Stimulated activated CD8-positive, alpha-beta memory T cell treated with anti-CD3 and anti-CD28 coated beads, Interleukin-7, amount 100 ng/mL, for 1 hour (primary cell): ENCODE measurements around the gene HNRNPC.
"Not testable (repeated sequence)": the region's sequence is repeated elsewhere in the genome, so short reads cannot be mapped to it uniquely, and the experiment has no call there.

Experiments
- DNase-seq, 2 donors: peaks; one replicate each; pipeline ENCODE4 v3.0.0-alpha.2; 2020; ENCODE audit warnings: low read depth in 2 of 2

Gene HNRNPC

DNA sequence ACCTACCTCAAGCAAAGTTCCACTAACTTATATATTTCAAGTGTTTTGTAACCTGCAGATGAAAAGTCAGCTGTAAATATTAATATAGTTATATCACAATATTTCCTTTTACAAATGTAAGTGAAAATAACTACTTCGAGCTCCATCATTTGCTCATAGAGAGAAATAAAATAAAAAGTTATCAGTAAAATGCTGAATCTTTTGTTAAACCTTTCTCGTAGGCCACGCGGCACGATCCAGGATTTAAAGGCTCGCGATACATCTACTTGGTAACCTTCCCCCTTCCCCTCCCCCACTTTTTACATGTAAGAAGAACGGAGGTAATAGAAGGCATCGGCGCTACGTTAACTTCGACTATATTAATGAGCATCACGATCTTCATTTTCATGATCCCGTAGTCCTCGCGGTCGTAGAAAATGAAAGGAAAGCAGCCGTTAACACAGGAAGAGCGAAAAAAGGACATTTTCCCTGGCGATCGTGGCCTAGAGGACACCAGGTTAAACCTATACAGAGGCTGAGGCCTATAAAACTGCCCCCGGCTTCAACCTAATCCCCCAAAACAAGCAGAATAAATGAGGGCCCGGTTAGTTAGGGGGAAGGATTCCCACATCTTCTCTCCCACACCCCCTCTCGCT lies 508 bp downstream of the HNRNPC start:
- DNase-seq: no peak

DNA sequence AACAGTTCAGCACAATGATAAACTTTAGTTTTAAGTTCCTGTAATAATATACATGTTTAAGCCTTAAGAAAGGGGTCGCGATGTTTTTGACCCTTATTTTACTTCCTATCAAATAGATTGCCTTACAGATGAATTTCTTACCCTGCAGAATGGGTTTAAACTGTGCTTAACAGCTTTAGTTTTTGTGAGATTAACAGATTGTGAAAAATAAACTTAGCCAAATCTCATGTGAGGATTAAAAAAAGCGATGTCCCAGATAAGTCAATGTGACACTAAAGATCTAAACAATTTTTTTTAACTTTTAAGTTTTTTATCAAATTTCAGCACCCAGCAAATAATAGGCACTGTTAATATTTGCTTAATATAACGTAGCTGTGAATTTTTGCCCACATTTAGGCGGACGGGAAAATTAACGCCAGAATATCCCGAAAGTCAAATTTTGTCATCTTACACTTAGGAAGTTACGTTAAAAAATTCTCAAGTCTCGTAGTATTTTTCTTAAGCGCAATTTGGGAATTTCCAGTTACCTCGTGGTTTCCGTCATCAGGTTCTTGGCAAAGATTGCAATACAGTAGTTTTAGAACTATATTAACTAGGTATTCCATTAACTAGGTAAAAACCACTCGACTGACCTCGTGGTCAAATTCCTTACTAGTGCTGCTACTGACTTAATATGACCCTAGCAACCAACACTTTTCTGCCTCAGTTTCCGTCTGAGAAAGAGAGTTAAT lies 1.2 kb downstream of the HNRNPC start:
- DNase-seq: no peak

DNA sequence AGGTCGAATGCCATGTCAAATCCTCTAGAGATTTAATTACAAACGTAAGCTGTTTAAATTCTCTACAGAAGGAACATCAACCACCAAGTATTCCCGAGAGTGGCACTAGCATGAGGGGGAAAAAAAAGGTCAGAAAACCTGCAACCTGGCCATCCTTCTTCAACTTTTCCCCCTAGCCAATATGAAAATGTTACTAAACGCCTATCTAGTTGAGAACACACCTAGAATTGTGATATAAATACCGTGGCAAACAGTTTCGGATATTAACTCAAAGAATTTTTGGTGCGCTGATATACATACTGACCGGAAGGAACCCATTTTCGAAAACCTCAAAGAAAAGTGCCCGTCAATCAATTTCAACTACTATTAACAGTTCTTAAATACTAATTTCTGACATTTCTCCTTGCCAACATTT lies 1.8 kb downstream of the HNRNPC start:
- no peak for DNase-seq

DNA sequence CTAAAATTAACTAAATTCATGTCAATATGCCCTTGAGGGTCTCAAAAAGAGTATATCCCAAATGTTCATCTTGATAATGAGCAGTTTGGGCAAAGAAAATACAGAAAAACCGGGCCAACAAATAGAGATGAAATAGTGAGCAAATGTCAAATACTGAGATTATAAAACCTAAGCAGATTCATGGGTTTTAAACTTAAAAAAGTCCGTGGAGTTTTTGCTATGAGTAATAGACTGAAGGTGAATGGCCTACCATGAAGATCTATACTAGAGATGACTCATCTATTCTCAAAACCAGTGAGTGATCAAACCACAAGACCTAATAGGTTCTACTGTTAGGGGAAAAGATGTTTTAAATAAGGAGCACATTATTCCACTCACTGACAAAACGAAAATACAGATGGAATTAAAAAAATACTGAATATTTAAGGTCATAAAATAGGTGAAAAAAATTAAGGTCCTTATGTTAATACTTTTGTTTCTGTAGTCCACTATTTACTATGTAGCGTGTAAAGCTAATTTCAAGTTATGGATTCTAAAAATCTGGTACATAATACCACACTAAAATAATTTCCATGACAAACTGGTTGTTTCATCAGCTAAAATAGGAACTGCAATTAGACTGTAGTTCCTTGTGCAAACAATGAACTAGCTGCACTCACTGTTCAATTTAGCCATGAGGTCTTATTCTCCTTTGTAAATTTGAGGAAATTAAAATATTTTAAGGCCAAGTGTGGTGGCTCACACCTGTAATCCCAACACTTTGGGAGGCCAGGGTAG lies 5.0 kb downstream of the HNRNPC start:
- no peak for DNase-seq

DNA sequence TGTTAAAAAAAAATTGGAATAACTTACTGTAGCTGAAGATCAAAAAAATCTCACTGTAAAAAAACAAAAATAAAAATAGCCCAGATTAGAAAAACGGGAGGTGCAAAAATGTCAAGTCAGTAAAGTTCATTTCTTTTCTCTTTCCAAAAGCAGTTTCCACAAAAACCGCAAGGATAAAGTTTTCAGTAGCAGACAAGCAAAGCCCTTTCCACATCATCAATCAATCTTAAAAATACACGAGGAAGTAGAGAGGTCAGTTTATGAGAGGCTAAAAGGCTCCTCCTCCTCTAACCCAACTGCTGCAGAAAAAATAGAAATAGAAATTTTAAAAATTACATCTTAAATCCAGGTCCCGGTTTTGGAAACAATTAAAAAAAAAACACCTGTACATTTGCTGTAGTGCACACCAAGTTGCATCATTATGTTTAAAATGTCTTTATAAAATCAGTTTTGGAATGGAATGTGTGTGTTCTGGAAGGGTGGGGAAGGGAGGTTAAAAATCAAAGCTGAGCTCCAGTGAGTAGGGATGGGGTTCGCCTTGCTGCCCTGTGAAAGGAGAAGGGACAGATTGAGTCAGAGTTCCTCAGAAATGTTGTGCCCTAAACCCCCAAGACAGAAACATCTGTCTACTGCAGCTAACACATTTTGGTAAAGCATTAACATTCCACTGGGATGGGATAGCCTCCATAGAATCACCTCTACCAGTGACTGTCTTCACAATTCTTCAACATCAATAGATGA lies 5.8 kb downstream of the HNRNPC start:
- DNase-seq: no peak

DNA sequence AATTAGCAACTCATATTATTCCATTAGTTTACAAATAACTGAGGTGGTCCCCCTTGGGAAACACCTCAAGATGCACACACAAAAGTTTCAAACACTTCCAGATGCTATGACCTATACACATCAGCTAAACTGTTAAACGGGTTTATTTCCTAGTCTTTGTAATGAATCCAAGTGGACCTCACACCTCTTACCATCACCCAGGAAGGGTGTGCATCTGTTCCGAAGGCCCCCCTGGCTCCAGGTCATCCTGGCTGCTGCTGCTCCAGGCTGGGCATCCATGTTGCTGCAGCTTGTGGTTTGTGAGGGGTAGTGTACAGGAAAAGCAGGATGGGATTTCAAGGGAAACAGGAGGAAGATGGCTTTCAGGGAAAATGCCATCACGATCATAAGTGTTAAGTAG lies 6.8 kb downstream of the HNRNPC start:
- no peak for DNase-seq

DNA sequence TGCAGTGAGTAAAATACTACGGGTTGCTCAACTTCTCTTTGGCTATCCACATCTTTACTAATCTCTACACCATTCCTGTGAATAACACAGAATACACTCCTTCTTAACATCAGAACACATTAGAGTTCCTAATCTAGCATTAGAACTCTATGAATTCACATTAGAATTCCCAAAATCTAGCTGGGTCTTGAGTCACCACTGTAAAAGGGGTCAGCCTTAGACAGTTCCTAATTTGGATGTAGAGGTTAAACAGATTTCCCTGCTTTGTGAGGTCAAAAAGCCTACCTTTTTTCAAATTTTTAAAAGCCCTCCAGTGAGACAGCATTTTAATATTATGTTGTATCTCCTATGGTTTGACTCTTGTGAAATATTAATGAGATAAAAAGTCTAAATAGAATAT lies 7.4 kb downstream of the HNRNPC start:
- DNase-seq: no peak

DNA sequence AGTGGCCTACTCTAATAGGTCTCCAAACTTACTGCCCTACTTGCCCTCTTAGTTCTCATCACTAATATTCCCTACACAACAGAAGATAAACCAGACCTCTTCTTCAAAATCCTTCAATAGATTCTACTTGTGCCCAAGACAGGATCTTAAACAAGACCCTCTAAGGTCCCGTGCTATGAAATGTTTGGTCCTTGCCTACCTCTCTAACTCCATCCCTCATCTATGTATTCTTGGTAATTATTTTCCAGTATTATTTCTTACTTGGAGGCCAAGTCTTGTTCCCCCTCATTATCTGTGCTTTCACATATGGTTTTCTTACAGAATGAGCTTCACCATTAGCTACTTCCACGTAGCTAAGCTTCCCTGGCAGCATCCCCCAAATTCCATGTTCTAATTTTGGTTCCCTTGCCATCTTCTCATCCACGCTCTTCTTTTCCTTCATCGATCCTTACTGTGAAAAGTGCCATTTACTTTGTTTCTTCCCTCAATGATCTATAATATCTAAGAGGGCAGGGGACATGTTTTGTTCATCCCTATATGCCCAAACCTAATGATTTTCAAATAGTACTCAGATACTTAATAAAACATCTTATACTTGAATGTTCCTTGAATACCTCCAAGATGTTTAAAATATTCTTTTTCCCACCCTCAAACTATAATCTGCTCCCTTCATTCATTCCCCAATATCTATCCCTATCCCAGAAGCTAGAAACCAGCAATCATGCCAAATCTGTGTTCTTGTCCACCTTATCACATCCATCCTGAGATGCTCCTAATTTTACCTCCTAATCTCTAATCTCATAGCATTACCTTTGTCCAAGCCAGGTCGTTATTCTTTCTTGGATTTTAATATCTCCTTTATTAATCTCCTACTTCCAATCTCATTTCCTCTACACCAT lies 10.1 kb downstream of the HNRNPC start:
- no peak for DNase-seq

DNA sequence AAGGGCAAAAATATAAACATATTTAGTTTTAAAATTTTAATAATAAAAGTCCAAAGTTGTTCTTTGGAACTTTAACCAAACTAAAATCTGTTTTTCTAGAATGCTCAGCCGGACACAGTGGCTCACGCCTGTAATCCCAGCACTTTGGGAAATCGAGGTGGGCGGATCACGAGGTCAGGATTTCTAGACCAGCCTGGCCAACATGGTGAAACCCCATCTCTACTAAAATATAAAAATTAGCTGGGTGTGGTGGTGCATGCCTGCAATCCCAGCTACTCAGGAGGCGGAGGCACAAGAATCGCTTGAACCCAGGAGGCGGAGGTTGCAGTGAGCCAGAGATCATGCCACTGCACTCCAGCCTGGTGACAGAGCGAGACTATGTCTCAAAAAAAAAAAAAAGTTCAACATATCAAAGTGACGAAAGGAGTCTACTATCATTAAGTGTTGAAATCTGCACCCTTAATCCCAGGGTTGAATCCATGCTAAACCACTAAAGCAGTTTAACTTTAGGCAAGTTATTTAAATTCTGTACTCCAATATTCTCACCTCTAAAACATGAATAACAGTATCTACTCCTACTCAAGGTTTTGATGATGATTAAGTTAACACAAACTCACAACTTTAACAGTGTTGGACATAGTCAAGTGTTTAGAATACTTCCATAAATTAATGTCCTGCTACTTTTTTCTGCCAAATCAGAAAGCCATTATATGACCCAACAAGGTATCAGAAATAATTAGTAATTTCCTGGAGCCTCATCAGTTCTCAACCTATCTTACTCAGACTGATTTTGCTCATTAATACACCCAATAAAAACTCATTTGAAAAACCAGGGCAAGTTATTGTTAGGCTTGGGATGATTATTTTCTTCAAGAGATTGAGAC lies 11.0 kb downstream of the HNRNPC start:
- no peak for DNase-seq

DNA sequence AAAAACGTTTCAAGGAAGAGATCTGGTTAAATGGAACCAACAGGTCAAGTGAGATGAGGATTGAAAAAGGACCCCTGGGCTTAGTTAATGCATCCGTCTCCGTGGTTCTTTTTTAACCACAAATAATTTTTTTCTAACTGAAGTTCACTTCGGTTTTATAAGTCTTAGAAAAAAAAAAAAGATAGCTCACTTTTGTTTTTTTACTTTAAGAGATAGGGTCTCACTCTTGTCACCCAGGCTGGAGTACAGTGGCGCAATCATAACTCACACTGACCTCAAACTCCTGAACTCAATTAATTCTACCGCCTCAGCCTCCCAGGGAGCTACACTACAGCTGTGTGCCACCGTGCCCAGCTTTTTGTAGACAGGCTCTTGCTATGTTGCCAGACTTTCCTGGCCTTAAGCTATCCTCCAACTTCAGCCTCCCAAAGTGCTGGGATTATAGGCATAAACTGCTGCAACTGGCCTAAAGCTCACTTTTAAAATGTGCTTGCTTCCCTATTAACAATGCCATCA lies 11.8 kb downstream of the HNRNPC start:
- DNase-seq: no peak

DNA sequence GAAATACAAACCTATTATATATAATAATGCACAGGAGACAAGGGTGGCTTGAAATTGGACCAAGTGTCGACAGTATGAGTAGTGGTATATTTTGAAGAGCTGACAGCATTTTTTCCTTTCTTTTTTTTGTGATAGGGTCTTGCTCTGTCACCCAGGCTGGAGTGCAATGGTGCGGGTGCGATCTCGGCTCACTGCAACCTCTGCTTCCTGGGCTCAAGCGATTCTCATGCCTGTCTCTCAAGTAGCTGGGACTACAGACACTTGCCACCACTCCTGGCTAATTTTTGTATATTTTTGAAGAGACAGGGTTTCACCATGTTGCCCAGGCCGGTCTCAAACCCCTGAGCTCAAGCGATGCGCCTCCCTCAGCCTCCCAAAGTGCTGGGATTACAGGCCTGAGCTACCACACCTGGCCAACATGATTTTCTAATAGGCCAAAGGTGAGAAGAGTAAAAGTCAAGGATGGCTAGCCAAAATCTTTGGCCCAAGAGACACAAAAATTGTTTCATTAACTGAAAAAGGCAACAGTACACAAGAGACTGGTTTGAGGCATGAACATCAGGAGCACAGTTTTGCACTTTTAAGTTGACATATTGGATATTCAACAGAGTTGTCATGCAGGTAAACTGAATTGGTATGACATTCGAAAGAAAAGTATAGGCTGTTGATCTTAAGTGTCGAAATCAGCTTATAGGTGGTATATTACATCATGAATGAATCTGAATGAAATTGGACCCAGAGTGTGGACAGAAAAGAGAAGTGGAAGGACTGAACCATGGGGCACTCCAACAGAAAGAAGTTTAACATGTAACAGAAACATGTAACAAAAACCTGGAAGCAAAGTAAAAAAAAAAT lies 12.5 kb downstream of the HNRNPC start:
- DNase-seq: no peak

DNA sequence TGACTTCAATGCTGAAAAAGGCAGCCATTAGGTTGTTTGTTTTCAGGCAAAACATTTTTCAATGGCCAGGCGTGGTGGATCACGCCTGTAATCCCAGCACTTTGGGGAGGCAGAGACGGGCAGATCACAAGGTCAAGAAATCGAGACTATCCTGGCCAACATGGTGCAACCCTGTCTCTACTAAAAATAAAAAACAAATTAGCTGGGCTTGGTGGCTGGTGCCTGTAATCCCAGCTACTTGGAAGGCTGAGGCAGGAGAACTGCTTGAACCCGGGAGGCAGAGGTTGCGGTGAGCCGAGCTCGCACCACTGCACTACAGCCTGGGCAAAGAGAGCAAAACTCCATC lies 13.2 kb downstream of the HNRNPC start:
- not testable (repeated sequence) for DNase-seq

DNA sequence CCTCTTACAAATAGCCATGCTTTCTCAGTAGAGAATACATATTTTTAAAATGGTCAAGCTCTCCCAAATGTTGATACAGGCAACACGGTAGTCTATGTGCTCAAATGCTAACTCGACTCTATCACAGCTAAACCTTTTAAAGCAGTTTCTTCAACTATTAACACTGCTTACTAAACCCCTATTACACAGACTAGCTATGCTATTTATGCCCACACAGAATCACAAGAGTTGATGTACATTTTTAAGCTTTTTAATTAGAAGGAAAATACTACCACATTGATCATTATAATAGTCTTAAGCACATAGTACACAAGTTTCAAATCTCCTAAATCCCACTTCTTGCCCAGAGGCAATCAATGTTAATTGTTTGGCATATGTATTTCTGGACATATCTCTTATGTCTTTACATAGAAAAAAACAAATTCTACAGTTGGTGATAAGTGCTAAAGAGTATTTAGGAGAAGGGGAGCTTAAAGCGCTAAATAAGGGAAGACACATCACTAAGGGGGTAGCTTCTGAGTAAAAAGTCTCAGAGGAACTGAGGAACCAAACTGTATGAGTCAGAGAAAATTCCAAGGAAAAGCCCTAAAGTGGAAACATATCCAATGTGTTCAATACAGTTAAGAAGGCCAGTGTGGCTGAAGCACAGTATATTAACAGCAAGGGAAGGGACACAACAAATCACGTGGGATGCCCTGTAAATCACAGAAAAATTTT lies 13.7 kb downstream of the HNRNPC start:
- DNase-seq: no peak

DNA sequence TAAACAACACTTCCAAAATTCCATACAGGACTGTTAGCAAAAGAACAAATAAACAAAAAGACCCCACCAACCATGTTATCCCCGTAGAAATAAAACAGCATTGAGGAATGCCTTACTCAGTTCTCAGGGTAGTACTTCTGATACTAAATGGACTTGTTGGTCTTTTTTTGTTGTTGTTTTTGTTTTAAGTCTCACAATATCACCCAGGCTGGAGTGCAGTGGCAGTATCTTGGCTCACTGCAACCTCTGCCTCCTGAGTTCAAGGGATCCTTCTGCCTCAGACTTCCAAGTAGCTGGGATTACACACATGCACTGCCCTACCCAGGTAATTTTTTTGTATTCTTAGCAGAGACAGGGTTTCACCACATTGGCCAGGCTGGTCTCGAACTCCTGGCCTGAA lies 17.1 kb downstream of the HNRNPC start:
- DNase-seq: no peak

DNA sequence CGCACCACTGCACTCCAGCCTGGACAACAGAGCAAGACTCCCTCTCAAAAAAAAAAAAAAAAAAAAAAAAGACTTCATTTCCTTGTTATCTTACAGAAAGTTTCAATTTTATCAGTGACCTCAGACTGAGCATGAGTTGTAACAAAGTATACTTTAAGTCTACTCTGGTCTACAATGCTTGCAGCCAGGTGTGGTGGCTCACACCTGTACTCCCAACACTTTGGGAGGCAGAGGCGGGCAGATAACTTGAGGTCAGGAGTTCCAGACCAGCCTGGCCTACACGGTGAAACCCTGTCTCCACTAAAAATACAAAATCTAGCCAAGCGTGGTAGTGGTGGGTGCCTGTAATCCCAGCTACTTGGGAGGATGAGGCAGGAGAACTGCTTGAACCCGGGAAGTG lies 18.0 kb downstream of the HNRNPC start:
- no peak for DNase-seq

DNA sequence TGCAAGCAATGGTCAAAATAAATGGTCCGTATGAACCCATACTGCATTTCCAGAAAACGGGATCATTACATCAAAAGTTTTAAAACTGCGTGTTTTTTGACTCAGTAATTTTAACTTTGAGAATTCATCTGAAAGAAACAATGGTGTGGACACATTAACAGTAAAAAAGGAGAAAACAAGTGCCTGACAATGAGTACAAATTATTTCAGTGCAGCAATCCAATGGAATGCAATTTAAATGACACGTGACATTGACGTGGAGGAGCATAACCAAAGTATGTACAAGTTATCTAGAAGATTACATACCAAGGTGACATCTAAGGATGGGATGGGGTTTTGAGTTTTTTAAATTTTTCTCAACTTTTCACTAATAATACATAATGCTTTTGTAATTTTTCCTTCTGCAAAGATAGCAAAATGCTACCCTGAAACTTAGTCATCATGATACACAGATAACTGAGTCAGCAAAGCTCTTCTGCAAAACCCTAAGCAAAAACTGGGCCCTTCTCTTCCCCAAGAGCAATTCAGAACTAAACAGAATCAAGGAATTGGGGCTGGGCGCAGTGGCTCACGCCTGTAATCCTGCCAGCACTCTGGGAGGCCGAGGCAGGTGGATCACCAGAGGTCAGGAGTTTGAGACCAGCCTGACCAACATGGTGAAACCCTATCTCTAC lies 20.4 kb downstream of the HNRNPC start:
- DNase-seq: no peak

DNA sequence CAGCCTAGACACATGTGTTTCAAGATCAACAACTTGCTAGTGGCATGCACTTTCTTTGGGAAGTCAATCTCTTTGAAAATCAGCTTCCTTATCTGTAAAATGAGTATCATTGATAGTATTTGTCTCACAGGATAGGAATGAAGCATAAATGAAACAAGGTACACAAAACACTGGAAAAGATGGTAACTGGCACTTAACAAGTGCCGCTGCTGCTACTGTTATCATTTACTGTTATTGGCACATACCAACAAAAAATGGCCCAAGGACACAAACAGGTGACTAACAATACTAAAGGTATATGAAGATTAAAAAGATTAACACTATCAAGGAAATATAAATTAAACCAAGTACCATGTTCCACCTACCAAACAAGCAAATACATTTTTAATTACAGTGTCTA lies 20.9 kb downstream of the HNRNPC start:
- no peak for DNase-seq

DNA sequence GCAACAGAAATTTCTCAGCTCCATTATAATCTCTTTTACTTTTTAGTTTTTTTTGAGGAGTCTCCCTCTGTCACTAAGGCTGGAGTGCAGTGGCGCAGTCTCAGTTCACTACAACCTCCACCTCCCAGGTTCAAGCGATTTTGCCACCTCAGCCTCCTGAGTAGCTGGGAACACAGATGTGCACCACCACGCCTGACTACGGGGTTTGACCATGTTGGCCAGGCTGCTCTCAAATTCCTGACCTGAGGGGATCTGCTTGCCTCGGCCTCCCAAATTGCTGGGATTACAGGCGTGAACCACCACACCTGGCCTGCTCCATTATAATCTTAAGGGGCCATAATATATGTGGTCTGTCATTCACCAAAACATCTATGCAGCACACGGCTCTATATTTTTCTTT lies 23.4 kb downstream of the HNRNPC start:
- no peak for DNase-seq
